GM21619 (cell line): ENCODE data around the gene RITA1.

Source experiments
- ATAC-seq: cut with Tn5 transposase; IDR thresholded peaks from one replicate; pipeline ENCODE4 v1.9.1; 2021; ENCODE audit not compliant: unreplicated experiment

Gene RITA1

DNA sequence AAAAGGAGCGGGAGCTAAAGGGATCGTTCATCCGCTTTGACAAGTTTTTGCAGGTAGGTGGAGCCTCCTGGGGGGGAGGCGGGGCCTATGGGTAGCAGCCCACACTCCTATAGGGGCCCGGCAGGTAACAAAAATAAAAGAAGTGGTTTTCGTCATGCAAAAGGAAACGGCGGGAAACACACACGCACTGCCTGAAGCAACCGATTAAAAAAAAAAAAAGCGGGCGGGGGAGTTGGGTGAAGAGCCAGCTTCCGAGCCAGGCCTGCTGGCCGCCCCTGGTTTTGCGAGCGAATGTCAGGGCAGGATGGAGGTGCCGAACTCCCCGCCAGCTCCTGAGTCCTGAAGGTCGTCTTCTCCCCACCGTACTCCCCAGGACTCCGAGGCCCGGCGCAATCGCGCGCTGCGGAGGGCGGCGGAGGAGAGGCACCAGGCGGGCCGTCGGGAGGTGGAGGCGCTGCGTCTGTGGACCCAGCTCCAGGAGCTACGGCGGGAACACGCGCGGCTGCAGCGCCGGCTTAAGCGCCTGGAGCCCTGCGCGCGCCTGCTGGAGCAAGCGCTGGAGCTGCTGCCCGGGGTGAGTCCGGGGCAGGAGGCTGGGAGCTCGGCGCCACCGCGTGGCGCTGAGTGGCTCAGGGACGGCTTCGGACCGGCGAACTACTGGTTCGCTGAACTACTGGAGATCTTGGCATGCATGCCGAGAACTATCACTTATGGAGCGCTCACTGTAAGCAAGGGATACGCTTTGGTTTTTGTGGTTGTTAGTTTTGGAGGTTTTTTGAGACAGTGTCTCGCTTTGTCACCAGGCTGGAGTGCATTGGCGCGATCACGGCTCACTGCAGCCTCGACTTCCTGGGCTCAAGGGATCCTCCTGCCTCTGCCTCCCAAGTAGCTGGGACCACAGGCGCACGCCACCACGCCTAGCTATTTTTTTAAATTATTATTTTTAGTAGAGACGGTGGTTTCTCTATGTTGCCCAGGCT is 32.4 kb upstream of the RITA1 start:
- ATAC-seq: peak; percentile 58

GRCh38 chr12:113154351-113154973 is 31.1 kb upstream of the RITA1 start:
- ATAC-seq: no peak

- no peak for ATAC-seq
Observed at GRCh38 chr12:113155060-113155459, 30.5 kb upstream of the RITA1 start.

- ATAC-seq: no peak
Observed at GRCh38 chr12:113155646-113156045, 29.9 kb upstream of the RITA1 start.

GRCh38 chr12:113157218-113157859 is 28.2 kb upstream of the RITA1 start:
- ATAC-seq: no peak

DNA sequence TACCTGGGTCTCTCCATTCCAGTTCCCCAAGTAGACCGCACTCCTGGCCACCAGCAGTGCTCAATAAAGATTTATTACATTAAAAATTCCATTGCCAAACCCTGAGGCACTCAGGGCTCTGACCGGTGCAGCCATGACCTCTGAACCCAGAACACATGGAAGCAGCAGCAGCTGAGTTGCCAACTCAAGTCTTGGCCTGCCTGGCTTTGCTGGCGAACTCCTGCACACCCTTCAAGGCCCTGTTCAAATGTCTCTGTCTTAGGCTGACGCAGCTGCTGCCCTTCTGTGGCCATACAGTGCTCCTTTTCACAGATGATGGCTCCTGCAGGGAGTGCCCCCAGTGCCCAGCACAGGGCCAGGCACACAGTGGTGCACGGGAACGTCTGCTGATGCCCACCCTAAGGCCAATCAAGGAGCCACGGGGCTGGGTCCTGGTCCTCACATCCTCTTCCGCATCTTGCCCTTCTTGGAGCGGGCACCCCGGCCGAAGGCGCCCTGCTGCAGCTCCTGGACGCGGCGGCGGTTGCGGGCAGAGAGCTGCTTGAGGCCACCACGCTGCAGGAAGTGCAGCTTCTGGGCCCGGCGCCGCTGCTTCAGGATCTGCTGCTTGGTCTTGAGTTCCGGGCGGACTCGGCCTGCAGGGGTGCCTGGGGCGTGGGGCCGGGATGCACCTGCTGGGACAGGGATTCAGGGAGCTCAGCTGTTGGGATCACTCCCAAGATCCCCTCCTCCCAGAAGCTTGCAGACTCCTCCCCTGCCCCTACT is 26.9 kb upstream of the RITA1 start:
- ATAC-seq: no peak

DNA sequence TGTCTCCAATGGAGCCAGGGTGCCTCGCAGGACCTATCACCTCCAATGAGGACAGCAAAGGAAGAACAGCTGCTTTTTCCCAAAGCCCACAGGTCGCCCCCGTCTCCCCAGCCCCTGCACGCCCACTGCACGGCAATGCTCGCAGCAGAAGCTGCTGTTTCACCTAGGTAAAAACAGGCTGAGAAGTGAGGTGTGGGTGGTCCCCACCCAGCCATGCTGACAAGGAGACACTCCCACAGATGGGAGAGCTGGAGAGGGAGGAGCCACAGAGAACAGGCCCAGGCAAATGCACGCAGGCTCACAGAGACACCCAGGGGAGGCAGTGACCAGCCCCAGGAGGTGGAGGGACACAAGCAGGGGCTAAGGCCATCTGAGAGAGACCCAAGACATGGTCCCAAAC is 25.6 kb upstream of the RITA1 start:
- ATAC-seq: no peak

DNA sequence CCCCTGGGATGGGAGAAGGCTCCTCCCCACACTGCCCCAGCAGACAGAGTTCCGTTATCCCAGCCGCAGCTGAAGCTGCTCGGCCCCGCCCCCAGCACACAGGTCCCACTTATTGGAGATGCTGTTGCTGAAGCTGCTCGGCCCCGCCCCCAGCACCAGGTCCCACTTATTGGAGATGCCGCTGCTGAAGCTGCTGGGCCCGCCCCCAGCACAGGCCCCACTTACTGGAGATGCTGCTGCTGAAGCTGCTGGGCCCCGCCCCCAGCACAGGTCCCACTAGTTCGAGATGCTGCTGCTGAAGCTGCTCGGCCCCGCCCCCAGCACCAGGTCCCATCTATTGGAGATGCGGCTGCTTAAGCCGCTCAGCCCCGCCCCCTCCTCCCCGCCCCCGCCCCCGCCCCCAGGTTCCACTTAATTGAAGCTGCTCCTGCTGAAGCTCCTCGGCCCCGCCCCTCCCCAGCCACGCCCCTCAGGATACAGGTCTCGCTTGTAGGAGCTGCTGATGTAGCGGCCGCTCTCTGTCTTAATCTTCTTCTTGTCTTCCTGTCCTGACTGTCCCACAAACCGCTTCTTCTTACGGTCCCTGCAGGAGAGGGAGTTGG is 24.0 kb upstream of the RITA1 start:
- ATAC-seq: no peak

DNA sequence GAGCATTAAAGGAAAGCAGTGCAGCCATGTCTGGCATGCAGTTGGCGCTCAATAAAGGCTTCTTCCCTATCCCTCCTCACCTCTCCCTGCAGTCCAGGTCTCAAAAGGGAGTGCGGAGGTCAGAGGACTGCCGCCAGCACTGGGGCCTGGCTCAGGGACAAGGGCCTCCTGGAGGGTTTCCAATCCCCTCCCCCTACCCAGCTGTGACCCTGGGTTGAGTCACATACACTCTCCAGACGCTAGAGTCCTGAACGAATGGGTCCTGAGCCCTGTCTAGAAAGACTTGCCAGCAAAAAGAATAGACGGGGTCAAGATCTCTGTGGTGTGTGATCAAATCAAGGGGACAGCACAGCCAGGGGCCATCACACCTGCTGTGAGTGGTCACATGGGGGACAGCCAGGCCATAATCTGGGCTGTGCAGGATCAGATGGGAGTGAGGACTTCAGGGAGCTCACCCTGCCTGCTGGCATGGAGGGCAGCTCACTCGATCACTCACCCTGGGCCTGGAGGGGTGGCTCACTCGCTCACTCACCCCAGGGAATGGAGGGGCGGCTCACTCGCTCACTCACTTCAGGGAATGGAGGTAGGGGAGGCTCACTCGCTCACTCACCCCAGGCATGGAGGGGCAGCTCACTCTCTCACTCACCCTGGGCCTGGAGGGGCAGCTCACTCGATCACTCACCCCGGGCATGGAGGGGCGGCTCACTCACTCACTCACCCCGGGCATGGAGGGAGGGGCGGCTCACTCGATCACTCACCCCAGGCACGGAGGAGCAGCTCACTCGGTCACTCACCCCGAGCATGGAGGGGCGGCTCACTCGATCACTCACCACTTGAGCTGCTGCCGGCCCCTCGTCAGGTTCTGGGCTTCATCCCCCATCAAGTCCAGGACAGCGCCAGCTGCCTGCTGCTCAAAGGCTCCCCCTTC is 23.2 kb upstream of the RITA1 start:
- no peak for ATAC-seq

DNA sequence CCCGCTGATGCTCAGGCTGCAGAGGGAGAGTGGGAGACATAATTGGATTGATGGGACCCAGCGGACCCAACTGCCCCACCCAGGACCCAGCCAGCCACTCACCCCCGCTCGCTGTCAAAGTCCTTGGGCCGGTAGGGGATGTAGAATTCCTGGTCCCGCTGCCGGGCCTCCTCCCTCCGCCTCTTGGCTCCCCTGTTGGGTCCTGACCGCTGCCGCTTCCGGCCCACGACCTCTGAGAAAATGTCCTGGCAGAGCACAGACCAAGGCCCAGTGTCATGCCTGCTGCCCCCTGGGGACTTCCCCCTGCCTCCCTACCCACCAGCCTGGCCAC is 22.5 kb upstream of the RITA1 start:
- ATAC-seq: no peak

DNA sequence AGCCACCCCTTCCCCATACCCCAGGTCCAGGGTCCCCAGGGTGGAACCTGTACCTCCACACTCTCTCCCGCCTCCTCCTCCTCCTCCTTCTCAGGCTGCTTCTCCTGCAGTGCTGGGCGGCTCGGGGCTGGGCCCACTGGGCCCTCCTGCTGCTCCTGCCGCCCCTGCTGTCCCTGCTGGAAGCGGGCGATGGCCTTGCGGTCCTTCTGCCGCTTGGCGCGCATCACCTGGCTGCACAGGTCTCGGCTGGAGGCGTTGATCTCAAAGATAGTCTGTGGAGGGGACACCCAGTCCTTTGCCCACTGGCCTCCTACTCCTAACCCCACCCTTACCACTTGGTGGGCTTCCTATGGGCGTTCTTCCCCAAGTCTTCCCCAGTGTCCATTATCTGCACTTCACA is 21.5 kb upstream of the RITA1 start:
- no peak for ATAC-seq

DNA sequence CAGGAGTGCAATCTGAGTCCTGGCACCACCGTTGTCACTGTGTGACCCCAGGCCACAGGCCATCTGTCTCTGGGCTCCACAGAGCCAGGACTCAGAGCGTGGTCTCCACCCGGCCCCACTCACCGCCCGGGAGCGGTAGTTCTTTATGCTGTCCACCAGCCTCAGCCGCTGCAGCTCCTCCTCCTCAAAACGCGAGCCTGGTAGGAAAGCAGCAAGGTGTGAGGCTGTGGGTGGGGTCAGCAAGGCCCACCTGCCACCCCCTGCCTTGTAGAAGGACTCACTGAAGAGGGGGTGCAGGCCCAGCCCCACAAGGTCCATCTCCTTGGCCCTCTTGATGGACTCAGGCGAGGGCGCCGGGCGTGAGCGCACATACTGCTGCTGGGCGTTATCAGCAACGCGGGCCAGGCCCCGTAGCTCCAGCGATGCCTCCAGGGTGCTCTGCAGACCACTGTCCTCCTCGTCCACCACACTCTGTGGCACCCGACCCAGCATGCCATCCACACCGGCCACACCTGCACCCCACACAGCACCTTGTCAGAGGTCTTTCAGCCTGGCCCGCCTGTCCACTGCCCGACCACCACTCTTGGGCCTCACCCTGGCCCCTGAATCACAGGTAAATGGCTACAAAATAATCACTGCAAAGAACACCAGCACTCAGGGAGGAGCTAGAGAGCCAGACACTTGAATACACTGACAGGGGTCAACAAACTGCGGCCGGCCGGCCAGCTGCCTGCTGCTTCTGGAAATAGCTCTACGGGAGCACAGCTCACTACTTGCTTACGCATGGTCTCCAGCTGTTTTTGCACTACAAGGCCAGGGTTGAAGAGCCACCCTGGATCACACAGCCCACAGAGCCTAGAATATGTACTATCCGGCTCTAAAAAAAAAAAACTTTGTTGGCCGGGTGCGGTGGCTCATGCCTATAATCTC is 19.7 kb upstream of the RITA1 start:
- no peak for ATAC-seq

DNA sequence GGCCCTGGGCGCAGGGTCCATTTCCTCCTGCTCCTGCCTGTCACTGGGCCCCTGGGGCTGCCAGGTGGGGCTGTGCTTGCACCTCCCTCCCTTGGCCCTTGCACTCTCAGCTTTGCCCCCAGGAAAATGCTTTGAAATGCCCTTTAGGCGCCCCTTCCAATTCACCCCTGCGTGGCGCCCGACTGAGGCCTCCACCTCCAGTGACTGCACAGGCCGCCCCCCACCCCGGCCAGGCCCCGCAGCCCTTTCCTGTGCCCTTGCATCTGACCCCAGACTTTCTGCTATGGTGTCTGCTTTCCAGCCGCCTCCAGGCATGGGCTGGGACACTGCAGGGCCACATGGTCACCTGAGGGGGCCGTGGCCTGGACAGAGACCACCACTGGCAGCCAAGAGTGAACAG is 17.7 kb upstream of the RITA1 start:
- ATAC-seq: no peak

DNA sequence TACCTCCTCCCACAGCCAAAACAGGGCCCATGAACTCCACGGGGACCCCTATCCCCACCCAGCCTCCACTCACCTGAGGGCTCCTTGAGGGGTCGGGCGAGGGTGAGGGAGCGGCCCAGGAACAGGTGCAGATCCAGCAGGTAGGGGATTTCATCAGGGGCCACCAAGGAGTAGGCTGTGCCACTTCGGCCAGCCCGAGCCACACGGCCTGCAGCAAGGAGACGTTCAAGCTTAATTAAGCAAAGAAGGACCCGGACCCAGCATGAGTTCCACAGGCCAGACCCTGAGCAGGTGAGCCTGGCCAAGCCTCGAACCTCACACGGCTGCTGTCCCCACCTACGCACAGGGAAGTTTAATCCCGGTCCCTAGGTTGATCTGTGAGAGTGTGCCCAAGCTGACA is 15.8 kb upstream of the RITA1 start:
- ATAC-seq: no peak

DNA sequence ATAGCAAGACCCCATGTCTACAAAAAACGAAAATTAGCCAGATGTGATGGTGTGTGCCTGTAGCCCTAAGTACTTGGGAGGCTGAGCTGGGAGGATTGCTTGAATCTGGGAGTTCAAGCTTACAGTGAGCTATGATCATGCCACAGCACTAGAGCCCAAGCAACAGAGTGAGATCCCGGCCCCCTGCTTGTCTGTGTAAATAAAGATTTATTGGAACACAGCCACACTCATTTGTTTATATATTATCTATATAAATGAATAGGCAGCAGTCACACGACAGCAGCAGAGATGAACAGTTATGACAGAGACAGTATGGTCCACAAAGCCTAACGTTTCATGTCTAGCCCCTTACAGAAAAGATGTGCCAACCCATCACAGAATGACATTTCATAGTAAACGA is 15.1 kb upstream of the RITA1 start:
- ATAC-seq: no peak

GRCh38 chr12:113170926-113171325 is 14.6 kb upstream of the RITA1 start:
- ATAC-seq: no peak

DNA sequence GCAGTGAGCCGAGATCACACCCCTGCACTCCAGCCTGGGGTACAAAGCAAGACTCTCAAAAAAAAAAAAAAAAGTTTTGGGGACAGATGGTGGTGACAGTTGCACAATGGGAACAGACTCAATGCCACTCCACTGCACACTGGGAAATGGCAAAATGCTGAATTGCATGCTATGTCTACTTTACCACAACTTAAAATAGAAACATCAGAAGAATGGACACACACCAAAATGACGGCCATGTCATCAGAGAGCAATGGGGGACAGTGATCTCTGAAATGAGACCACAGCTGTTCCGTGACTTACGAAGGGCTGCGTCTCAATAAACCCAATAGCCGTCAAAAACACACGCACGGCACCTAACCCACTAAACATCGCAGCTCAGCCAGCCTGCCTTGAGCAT is 14.0 kb upstream of the RITA1 start:
- no peak for ATAC-seq

DNA sequence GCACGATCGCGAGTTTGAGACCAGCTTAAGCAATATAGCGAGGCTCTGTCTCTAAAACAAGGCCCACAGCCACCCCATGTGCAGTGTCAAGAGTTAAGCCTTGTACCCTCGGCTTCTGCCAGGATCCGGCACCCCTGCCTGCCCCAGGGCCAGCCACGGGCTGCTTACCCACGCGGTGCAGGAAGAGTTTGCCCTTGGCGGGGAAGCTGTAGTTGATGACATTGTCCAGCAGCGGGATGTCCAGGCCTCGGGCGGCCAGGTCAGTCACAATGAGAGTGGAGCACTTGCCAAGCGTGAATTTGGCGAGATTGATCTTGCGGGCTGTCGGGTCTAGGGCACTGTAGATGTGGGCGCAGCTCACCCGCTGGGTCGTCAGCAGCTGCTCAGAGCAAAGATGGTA is 13.3 kb upstream of the RITA1 start:
- no peak for ATAC-seq
